ENCODE data around the gene ENAH. TPM values are rescaled to one million over a fixed set of nuclear protein-coding genes. Genes with fewer than 3 reads are reported as not detected.

The ENAH gene
- total RNA-seq, 4 donors from 2014 or later, result 8.6 to 42.5 (median 35.9) TPM

GRCh38 chr1:225480825-225481434 lies 172.0 kb downstream of the ENAH start:
- TF ChIP-seq CTCF (IDR thresholded peaks at IDR 0.05), result peak in 5 of 6 experiments; percentile 62 to 90 (median 72)
- TF ChIP-seq POLR2A (IDR thresholded peaks at IDR 0.05), result no peak
- intact Hi-C loops (cut with DNase I), result no loop called here
- no peak for DNase-seq
- 24 to 41% methylated on average over 3 to 5 of the region's 6 CpGs for WGBS, 2 donors
- Histone ChIP-seq H3K27me3 (peaks cover 0 to 8% (median 0%) of the 10 kb centered on the region in 4 donors), H3K9me3 (no peaks in the 10 kb centered on the region), H3K4me1 (peaks cover 0 to 41% (median 0%) of the 10 kb centered on the region in 3 donors), H3K27ac (no peak overlapping the region), H3K36me3 (no peaks in the 10 kb centered on the region), H3K4me3 (no peak overlapping the region)

GRCh38 chr1:225479996-225480720 lies 172.8 kb downstream of the ENAH start:
- 84 to 89% methylated on average over 17 to 21 of the region's 21 CpGs for WGBS, 2 donors
- TF ChIP-seq CTCF (IDR thresholded peaks at IDR 0.05) (no peak), POLR2A (IDR thresholded peaks at IDR 0.05) (no peak)
- Histone ChIP-seq H3K4me1 (peaks cover 0 to 44% (median 0%) of the 10 kb centered on the region in 3 donors), H3K36me3 (no peaks in the 10 kb centered on the region), H3K4me3 (no peak overlapping the region), H3K27ac (no peak overlapping the region), H3K9me3 (no peaks in the 10 kb centered on the region), H3K27me3 (peaks cover 0 to 8% (median 0%) of the 10 kb centered on the region in 4 donors)
- DNase-seq, result no peak
- intact Hi-C loops (cut with DNase I), result loop anchor here (5.0 to 10.0 kb wide), 3 partner anchors 292 to 497 kb away; no protein-coding TSS in a partner anchor

GRCh38 chr1:225479341-225479740 lies 173.6 kb downstream of the ENAH start:
- peak overlapping the region in 2 of 4 donors; percentile 29 to 44 for H3K27ac ChIP-seq
- no peaks in the 10 kb centered on the region for H3K36me3 ChIP-seq
- no peak overlapping the region for H3K4me3 ChIP-seq
- DNase-seq, result no peak
- 58 to 67% methylated on average over 8 to 9 of the region's 9 CpGs for WGBS, 2 donors
- TF ChIP-seq CTCF (IDR thresholded peaks at IDR 0.05) (no peak), POLR2A (IDR thresholded peaks at IDR 0.05) (no peak)
- no peaks in the 10 kb centered on the region for H3K9me3 ChIP-seq
- H3K4me1 ChIP-seq, result peaks cover 0 to 52% (median 0%) of the 10 kb centered on the region in 3 donors
- intact Hi-C loops (cut with DNase I), result loop anchor here (5.0 to 10.0 kb wide), 3 partner anchors 293 to 498 kb away; no protein-coding TSS in a partner anchor
- H3K27me3 ChIP-seq, result peaks cover 0 to 2% (median 0%) of the 10 kb centered on the region in 4 donors

- intact Hi-C loops (cut with DNase I), result loop anchor here (5.0 to 10.0 kb wide), 3 partner anchors 295 to 500 kb away; no protein-coding TSS in a partner anchor
- DNase-seq, result no peak
- WGBS, 2 donors, result 82 to 88% methylated on average over 5 to 6 of the region's 6 CpGs
- no peaks in the 10 kb centered on the region for H3K9me3 ChIP-seq
- TF ChIP-seq CTCF (IDR thresholded peaks at IDR 0.05), result no peak
- no peak for TF ChIP-seq POLR2A (IDR thresholded peaks at IDR 0.05)
- peak overlapping the region in 1 of 4 donors; percentile 29 for H3K27ac ChIP-seq
- H3K4me3 ChIP-seq, result no peak overlapping the region
- H3K27me3 ChIP-seq, result no peaks in the 10 kb centered on the region
- peaks cover 0 to 48% (median 0%) of the 10 kb centered on the region in 3 donors for H3K4me1 ChIP-seq
- H3K36me3 ChIP-seq, result no peaks in the 10 kb centered on the region
Measured at GRCh38 chr1:225477296-225477911, 175.5 kb downstream of the ENAH start.

Measured in esophagus squamous epithelium (tissue), 5 donors.